ENCODE measurements around the gene BUD23.

- no peak for TF ChIP-seq EZH2 (IDR thresholded peaks at IDR 0.05; ENCODE audit: borderline replicate concordance, insufficient read depth, low read depth, low read length, poor library complexity, severe bottlenecking)
- TF ChIP-seq, protein P1, sequence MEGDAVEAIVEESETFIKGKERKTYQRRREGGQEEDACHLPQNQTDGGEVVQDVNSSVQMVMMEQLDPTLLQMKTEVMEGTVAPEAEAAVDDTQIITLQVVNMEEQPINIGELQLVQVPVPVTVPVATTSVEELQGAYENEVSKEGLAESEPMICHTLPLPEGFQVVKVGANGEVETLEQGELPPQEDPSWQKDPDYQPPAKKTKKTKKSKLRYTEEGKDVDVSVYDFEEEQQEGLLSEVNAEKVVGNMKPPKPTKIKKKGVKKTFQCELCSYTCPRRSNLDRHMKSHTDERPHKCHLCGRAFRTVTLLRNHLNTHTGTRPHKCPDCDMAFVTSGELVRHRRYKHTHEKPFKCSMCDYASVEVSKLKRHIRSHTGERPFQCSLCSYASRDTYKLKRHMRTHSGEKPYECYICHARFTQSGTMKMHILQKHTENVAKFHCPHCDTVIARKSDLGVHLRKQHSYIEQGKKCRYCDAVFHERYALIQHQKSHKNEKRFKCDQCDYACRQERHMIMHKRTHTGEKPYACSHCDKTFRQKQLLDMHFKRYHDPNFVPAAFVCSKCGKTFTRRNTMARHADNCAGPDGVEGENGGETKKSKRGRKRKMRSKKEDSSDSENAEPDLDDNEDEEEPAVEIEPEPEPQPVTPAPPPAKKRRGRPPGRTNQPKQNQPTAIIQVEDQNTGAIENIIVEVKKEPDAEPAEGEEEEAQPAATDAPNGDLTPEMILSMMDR (IDR thresholded peaks at IDR 0.05), result no peak
Measured at GRCh38 chr7:73702226-73702625, 18.8 kb downstream of the BUD23 start.
